HEK293T (cell line): Measurements from ENCODE around the gene UGT1A7.

ENCODE experiments used
- ARNT ChIP-seq: fragments of 450-650 bp; IDR thresholded peaks from 2 replicates; pipeline ENCODE4 v1.6.1; 2017; ENCODE audit warnings: mild to moderate bottlenecking
- ELF4 ChIP-seq: fragments of 450-650 bp; IDR thresholded peaks from 2 replicates; pipeline ENCODE4 v1.6.1; 2017; ENCODE audit warnings: antibody characterized with exemption
- FOXA1 ChIP-seq: fragments of 450-650 bp; IDR thresholded peaks from 2 replicates; pipeline ENCODE4 v1.6.1; 2016; ENCODE audit warnings: mild to moderate bottlenecking
- FOXM1 ChIP-seq: fragments of 450-650 bp; IDR thresholded peaks from 2 replicates; pipeline ENCODE4 v1.6.1; 2017; ENCODE audit warnings: mild to moderate bottlenecking, borderline replicate concordance
- HDGF ChIP-seq: fragments of 450-650 bp; IDR thresholded peaks from 2 replicates; pipeline ENCODE4 v1.6.1; 2017; ENCODE audit warnings: antibody characterized with exemption, borderline replicate concordance
- NFRKB ChIP-seq: fragments of 450-650 bp; IDR thresholded peaks from 2 replicates; pipeline ENCODE4 v1.6.1; 2016; ENCODE audit warnings: mild to moderate bottlenecking, moderate library complexity
- SP1 ChIP-seq: fragments of 450-650 bp; IDR thresholded peaks from 2 replicates; pipeline ENCODE4 v1.6.1; 2017
- SUZ12 ChIP-seq: fragments of 450-650 bp; IDR thresholded peaks from 2 replicates; pipeline ENCODE4 v1.6.1; 2016; ENCODE audit warnings: mild to moderate bottlenecking
- TARDBP ChIP-seq: fragments of 450-650 bp; IDR thresholded peaks from 2 replicates; pipeline ENCODE4 v1.6.1; 2016

DNA sequence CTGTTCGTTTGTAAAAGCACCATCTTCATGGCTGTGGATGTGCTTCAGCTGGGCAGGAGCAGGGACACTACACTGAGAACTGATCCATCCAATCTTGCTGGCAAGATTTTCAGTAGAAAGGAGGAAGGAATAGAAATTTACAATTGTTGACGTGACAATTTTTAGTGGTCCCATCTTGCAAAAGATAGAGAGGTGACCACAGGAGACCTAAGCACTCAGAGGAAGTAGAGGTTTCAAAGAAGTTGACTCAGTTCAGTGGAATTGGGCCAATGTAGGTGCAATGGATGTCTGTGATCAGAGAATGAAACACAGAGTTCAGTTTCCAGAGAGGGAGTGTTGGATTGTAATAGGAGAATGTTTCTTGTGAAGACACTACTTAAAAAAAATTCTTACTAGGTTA, 32.4 kb downstream of the UGT1A7 start:
- TF ChIP-seq HDGF (no peak), FOXM1 (no peak), SUZ12 (no peak), TARDBP (no peak), ARNT (no peak), NFRKB (no peak), FOXA1 (no peak), SP1 (no peak), ELF4 (no peak)
